B cell (primary cell): Measurements from ENCODE around the gene SPN. TPM values are rescaled to one million over a fixed set of nuclear protein-coding genes. Genes with fewer than 3 reads are reported as not detected.
A peak's percentile ranks its signal among the peaks of the same experiment; 100 is the strongest.

ENCODE experiments used
- ATAC-seq: fragments of 200-7000 bp; cut with Tn5 transposase; one replicate; pipeline ENCODE4 v1.10.0; 2021; ENCODE audit warnings: low read depth, mild to moderate bottlenecking, moderate number of reproducible peaks, moderate library complexity
- CTCF ChIA-PET: fragments of 350-600 bp; sonication (Branson Sonifier 250); formaldehyde crosslinking; loops from one replicate; lab custom pipeline; 2021; ENCODE audit warnings: antibody characterized with exemption, inconsistent platforms; lab: Charles Lee
- POLR2A ChIA-PET: fragments of 350-600 bp; sonication (Branson Sonifier 250); formaldehyde crosslinking; loops from one replicate; lab custom pipeline; 2021; ENCODE audit warnings: antibody characterized with exemption; lab: Charles Lee
- DNase-seq: peaks from one replicate; pipeline ENCODE4 v3.0.0; 2013
- H2AFZ ChIP-seq: 2 replicates; pipeline ENCODE4 v1.6.1; 2012; ENCODE audit warnings: mild to moderate bottlenecking, low read depth, low read length; ENCODE audit not compliant: insufficient read depth, poor library complexity, severe bottlenecking
- H3K27ac ChIP-seq, 2 donors: 1 replicate in 1 of 2; 2 replicates in 1 of 2; pipeline ENCODE4 v1.5.1; 2012 to 2013; ENCODE audit warnings: low read length in 2 of 2, mild to moderate bottlenecking in 2 of 2, moderate library complexity in 1 of 2
- H3K27me3 ChIP-seq, 4 experiments: fragments of 200-600 bp in 1 of 4; sonication (generic) in 1 of 4; replicated peaks in 1 of 4; 1 replicate in 2 of 4; 2 replicates in 2 of 4; pipeline versions ENCODE4 v1.6.1 to v1.7.0; 2013 to 2016; ENCODE audit warnings: low read length in 3 of 4, mild to moderate bottlenecking in 2 of 4, mixed read lengths in 1 of 4, moderate library complexity in 1 of 4; ENCODE audit not compliant: insufficient read depth in 4 of 4, control insufficient read depth in 3 of 4; ENCODE audit errors: control extremely low read depth in 1 of 4
- H3K36me3 ChIP-seq, 2 experiments: replicated peaks in 1 of 2; 1 replicate in 1 of 2; 2 replicates in 1 of 2; pipeline versions ENCODE4 v1.6.1 to v1.7.1; 2013; ENCODE audit warnings: low read length in 1 of 2; ENCODE audit not compliant: insufficient read depth in 2 of 2, control insufficient read depth in 1 of 2; ENCODE audit errors: control extremely low read depth in 1 of 2, extremely low read depth in 1 of 2
- H3K4me1 ChIP-seq, 2 donors: fragments of 200-600 bp in 1 of 2; sonication (generic) in 1 of 2; 1 replicate in 1 of 2; 2 replicates in 1 of 2; pipeline versions ENCODE4 v1.5.1 to v1.6.1; 2013 to 2017; ENCODE audit warnings: low read length in 2 of 2; ENCODE audit not compliant: control insufficient read depth in 2 of 2, insufficient read depth in 2 of 2
- H3K4me2 ChIP-seq: replicated peaks from 2 replicates; pipeline ENCODE3; 2012; ENCODE audit warnings: mild to moderate bottlenecking, low read depth, low read length; ENCODE audit not compliant: poor library complexity, severe bottlenecking
- H3K4me3 ChIP-seq, 5 experiments: fragments of 200-600 bp in 1 of 5; sonication (generic) in 1 of 5; 1 replicate in 3 of 5; 2 replicates in 2 of 5; pipeline versions ENCODE4 v1.5.1 to v1.7.0; 2011 to 2016; ENCODE audit warnings: low read length in 4 of 5, mild to moderate bottlenecking in 4 of 5, low read depth in 2 of 5, control low read depth in 1 of 5, moderate library complexity in 1 of 5; ENCODE audit not compliant: insufficient read depth in 1 of 5; ENCODE audit errors: control extremely low read depth in 1 of 5, extremely low read depth in 1 of 5
- H3K79me2 ChIP-seq: fragments of 200-600 bp; sonication (generic); one replicate; pipeline ENCODE4 v1.6.0; 2016; ENCODE audit warnings: low read length; ENCODE audit not compliant: control insufficient read depth, insufficient read depth
- H3K9ac ChIP-seq: fragments of 200-600 bp; sonication (generic); 2 replicates; pipeline ENCODE4 v1.6.1; 2017; ENCODE audit warnings: mild to moderate bottlenecking, low read length, moderate library complexity
- H3K9me3 ChIP-seq, 3 donors: one replicate each; pipeline versions ENCODE4 v1.6.1 to v1.7.1; 2013; ENCODE audit warnings: low read length in 2 of 3; ENCODE audit not compliant: control insufficient read depth in 2 of 3, insufficient read depth in 1 of 3; ENCODE audit errors: control extremely low read depth in 1 of 3
- H4K20me1 ChIP-seq: 2 replicates; pipeline ENCODE4 v1.6.0; 2012; ENCODE audit warnings: mild to moderate bottlenecking, low read length; ENCODE audit not compliant: insufficient read depth, control insufficient read depth, poor library complexity, severe bottlenecking
- H3K27ac Mint-ChIP-seq: one replicate; pipeline ENCODE4 v1.8.0; 2021; ENCODE audit warnings: mixed read lengths
- H3K27me3 Mint-ChIP-seq: one replicate; pipeline ENCODE4 v1.8.0; 2021; ENCODE audit warnings: mixed read lengths
- H3K4me1 Mint-ChIP-seq: one replicate; pipeline ENCODE4 v1.8.0; 2021; ENCODE audit warnings: mixed read lengths
- H3K4me3 Mint-ChIP-seq: one replicate; pipeline ENCODE4 v1.8.0; 2021; ENCODE audit warnings: mixed read lengths
- H3K9me3 Mint-ChIP-seq: one replicate; pipeline ENCODE4 v1.8.0; 2022; ENCODE audit warnings: mixed read lengths; ENCODE audit not compliant: insufficient read depth
- CTCF ChIP-seq: fragments of 200-600 bp; IDR thresholded peaks from one replicate; pipeline ENCODE4 v1.8.0; 2022; ENCODE audit warnings: antibody characterized with exemption, mild to moderate bottlenecking
- EZH2 ChIP-seq: IDR thresholded peaks from 2 replicates; pipeline ENCODE4 v1.6.1; 2012; ENCODE audit warnings: borderline replicate concordance, low read depth, mild to moderate bottlenecking, moderate library complexity, low read length; ENCODE audit not compliant: insufficient read depth, poor library complexity, severe bottlenecking
- WGBS: methylation state at CpG from one replicate; pipeline ENCODE4 v1.1.5; 2013; ENCODE audit warnings: missing lambda C conversion rate; ENCODE audit not compliant: insufficient coverage; 5-methylcytosine and 5-hydroxymethylcytosine counted together
- intact Hi-C: fragments of 100-400 bp; cut with micrococcal nuclease; formaldehyde crosslinking; loops from one replicate; pipeline ENCODE4 v1.10.0; 2022
- polyA plus RNA-seq: library from polyadenylated mRNA; depleted of rRNA; stranded (reverse); fragments of >200 nt; gene quantifications from 2 replicates; pipeline ENCODE4 v1.2.3, GENCODE V29; 2012
- total RNA-seq, 2 donors: library from RNA; stranded (reverse); fragments of 120-200 nt in 1 of 2; gene quantifications; 1 replicate in 1 of 2; 2 replicates in 1 of 2; pipeline versions ENCODE4 v1.2.3 to v1.2.4, GENCODE V29; 2013 to 2022

SPN gene
- total and polyA plus RNA-seq, 2 donors (not counting 1 experiment from before 2014, with no cell fraction given), result 1.1 to 1.9 TPM

- 42% methylated on average over 5 of the region's 5 CpGs for WGBS
- peak within 1 kb of the TSS in 2 of 5 experiments; percentile 8 to 19 for H3K4me3 ChIP-seq
- no peaks in the 10 kb centered on the region for H3K9me3 ChIP-seq
- peaks cover 14 to 25% of the 10 kb centered on the region in 2 donors for H3K4me1 ChIP-seq
- H3K9me3 Mint-ChIP-seq, result no peaks in the 10 kb centered on the region
- ChIA-PET POLR2A (interaction anchor here (0.5 kb wide), 1 partner anchor 9 kb away, joined by 3 read pairs; no protein-coding TSS in a partner anchor), CTCF (interaction anchor here (1.4 kb wide), 1 partner anchor 13 kb away, joined by 7 read pairs; no protein-coding TSS in a partner anchor)
- H3K27ac ChIP-seq, result no peak within 1 kb of the TSS
- H3K27ac Mint-ChIP-seq, result peak within 1 kb of the TSS; percentile 21
- peak within 1 kb of the TSS; percentile 46 for H2AFZ ChIP-seq
- H3K9ac ChIP-seq, result peak within 1 kb of the TSS; percentile 32
- DNase-seq (peak; percentile 10), ATAC-seq (no peak)
- peak within 1 kb of the TSS; percentile 64 for H3K4me2 ChIP-seq
- TF ChIP-seq CTCF (no peak), EZH2 (no peak)
- no peaks in the 10 kb centered on the region for H3K27me3 ChIP-seq
- no peaks in the 10 kb centered on the region for H3K36me3 ChIP-seq
- no peaks in the 10 kb centered on the region for H3K79me2 ChIP-seq
- intact Hi-C loops, result loop anchor here (5.0 to 10.0 kb wide), 2 partner anchors 36 to 56 kb away; no protein-coding TSS in a partner anchor
- peak within 1 kb of the TSS; percentile 79 for H3K4me3 Mint-ChIP-seq
- no peaks in the 10 kb centered on the region for H3K27me3 Mint-ChIP-seq
- peaks cover 19% of the 10 kb centered on the region for H3K4me1 Mint-ChIP-seq
- no peaks in the 10 kb centered on the region for H4K20me1 ChIP-seq
Observed at GRCh38 chr16:29678691-29679267, 15.7 kb downstream of the SPN start, which contains the start of gene QPRT. QPRT (plus strand) TSS chr16:29679180; CDS start chr16:29679198, 18 bp downstream.

DNA sequence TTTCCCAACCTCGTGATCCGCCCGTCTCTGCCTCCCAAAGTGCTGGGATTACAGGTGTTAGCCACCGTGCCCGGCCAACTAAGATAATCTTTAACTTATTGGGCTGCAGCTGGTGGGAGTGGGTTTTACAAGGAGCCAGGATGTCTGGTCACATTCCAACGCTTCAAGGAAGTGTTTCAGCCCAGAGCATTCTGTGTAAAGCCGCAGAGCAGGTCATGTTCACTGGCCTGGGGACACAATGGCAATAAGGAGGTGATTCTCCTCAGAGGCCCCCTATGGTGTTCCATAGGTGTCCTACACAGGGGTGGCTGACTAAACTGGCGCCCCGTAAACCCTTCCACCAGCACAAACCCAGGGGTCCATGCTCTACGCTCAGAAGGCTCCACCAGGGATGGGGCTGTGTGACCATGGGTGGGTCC is 17.1 kb downstream of the SPN start:
- Histone ChIP-seq H2AFZ (peak overlapping the region; percentile 46), H3K79me2 (no peaks in the 10 kb centered on the region), H3K27me3 (no peaks in the 10 kb centered on the region), H3K9ac (peak overlapping the region; percentile 32), H3K4me1 (peaks cover 14 to 25% of the 10 kb centered on the region in 2 donors), H4K20me1 (no peaks in the 10 kb centered on the region), H3K4me3 (peak overlapping the region in 2 of 5 experiments; percentile 8 to 19), H3K36me3 (no peaks in the 10 kb centered on the region), H3K4me2 (peak overlapping the region; percentile 64), H3K9me3 (no peaks in the 10 kb centered on the region), H3K27ac (no peak overlapping the region)
- ATAC-seq, result no peak
- no peak overlapping the region for H3K27ac Mint-ChIP-seq
- ChIA-PET POLR2A (interaction anchor here (0.7 kb wide), 2 partner anchors 15 to 17 kb away, joined by 6 read pairs; no protein-coding TSS in a partner anchor), CTCF (interaction anchor here (1.4 kb wide), 1 partner anchor 11 kb away, joined by 7 read pairs; no protein-coding TSS in a partner anchor)
- TF ChIP-seq EZH2 (no peak), CTCF (no peak)
- DNase-seq, result peak; percentile 19
- 60% methylated on average over 5 of the region's 10 CpGs for WGBS
- peaks cover 16% of the 10 kb centered on the region for H3K4me1 Mint-ChIP-seq
- no peaks in the 10 kb centered on the region for H3K27me3 Mint-ChIP-seq
- H3K9me3 Mint-ChIP-seq, result no peaks in the 10 kb centered on the region
- intact Hi-C loops, result no loop called here
- peak overlapping the region; percentile 79 for H3K4me3 Mint-ChIP-seq
